ENCODE results near the gene TTC27. TPM values are rescaled to one million over a fixed set of nuclear protein-coding genes. Genes with fewer than 3 reads are reported as not detected.

TTC27 gene
- total and polyA plus RNA-seq, 2 experiments from 2014 or later, result 12.6 to 13.7 TPM

DNA sequence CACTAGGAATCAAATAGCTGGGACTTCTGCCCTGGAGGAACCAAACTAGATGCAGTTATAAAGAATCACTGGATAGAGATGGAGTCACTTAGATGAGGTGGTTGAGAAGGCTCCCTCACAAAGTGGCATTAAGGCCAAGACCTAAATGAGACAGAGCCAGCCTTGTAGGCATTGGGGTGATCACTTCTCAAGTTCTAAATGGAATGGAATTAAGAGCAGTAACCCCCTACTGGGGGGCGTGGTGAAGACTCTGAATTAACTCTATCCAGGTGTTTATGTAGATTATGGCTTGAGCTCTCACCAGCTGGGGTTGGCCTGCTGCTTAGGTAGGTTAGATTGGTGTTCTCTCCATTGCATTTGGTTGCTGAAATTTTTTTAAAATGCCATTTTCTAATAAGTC lies 71.3 kb downstream of the TTC27 start:
- Histone ChIP-seq H4K20me1 (ENCODE audit: insufficient read depth) (no peaks in the 10 kb centered on the region), H3K27me3 (replicated peaks; ENCODE audit: insufficient read depth) (no peaks in the 10 kb centered on the region), H3K4me3 (no peak overlapping the region), H3K9me2 (ENCODE audit: insufficient read depth) (no peaks in the 10 kb centered on the region), H3K27ac (no peak overlapping the region), H3F3A (ENCODE audit: insufficient read depth) (peaks cover 11% of the 10 kb centered on the region), H3K36me3 (ENCODE audit: low read depth) (no peaks in the 10 kb centered on the region; the same call in 1 of the 2 replicates), H2AFZ (no peak overlapping the region), H3K9me3 (ENCODE audit: low read depth) (no peaks in the 10 kb centered on the region), H3K79me2 (ENCODE audit: insufficient read depth) (no peaks in the 10 kb centered on the region), H3K9ac (no peak overlapping the region), H3K4me1 (ENCODE audit: insufficient read depth) (peaks cover 10% of the 10 kb centered on the region), H3K4me2 (ENCODE audit: unreplicated experiment) (no peak overlapping the region)
- in situ Hi-C loops (cut with MboI), result no loop called here
- TF ChIP-seq EZH2 (IDR thresholded peaks at IDR 0.05; ENCODE audit: insufficient read depth, poor library complexity, severe bottlenecking), result no peak
- TF ChIP-seq EZH2phosphoT487 (IDR thresholded peaks at IDR 0.05; ENCODE audit: insufficient read depth, low read depth), result no peak
- DNase-seq, result no peak
- 95 to 100% methylated on average over 1 of the region's 1 CpG for WGBS, 2 experiments (ENCODE audit: low coverage in 1 of 2, low lambda C conversion rate in 2 of 2, missing lambda C conversion rate in 2 of 2)

DNA sequence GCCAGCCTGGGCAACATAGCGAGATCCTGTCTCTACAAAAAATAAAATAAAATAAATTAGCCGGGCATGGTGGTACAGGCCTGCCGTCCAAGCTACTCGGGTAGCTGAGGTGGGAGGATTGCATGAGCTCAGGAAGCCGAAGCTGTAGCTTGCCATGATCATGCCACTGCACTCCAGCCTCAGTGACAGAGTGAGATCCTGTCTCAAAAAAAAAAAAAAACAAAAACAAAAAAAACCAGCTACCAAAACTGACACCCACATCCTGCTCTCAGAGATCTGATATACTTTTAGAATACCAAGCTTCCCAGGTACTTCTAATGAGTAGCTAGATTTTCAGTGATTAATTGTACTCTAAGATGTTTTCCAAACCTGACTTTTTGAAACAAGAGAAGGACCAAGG lies 74.0 kb downstream of the TTC27 start:
- Histone ChIP-seq H3K9me3 (ENCODE audit: low read depth) (no peaks in the 10 kb centered on the region), H2AFZ (no peak overlapping the region), H3K27me3 (replicated peaks; ENCODE audit: insufficient read depth) (no peaks in the 10 kb centered on the region), H3K36me3 (ENCODE audit: low read depth) (no peaks in the 10 kb centered on the region; the same call in 1 of the 2 replicates), H3K79me2 (ENCODE audit: insufficient read depth) (no peaks in the 10 kb centered on the region), H3K4me1 (ENCODE audit: insufficient read depth) (peaks cover 9% of the 10 kb centered on the region), H4K20me1 (ENCODE audit: insufficient read depth) (no peaks in the 10 kb centered on the region), H3K9ac (no peak overlapping the region), H3K27ac (no peak overlapping the region), H3K4me3 (no peak overlapping the region), H3K4me2 (ENCODE audit: unreplicated experiment) (no peak overlapping the region), H3K9me2 (ENCODE audit: insufficient read depth) (no peaks in the 10 kb centered on the region), H3F3A (ENCODE audit: insufficient read depth) (peaks cover 8% of the 10 kb centered on the region)
- in situ Hi-C loops (cut with MboI), result no loop called here
- no peak for DNase-seq
- 94 to 97% methylated on average over 5 of the region's 5 CpGs for WGBS, 2 experiments (ENCODE audit: low coverage in 1 of 2, low lambda C conversion rate in 2 of 2, missing lambda C conversion rate in 2 of 2)
- no peak for TF ChIP-seq EZH2 (IDR thresholded peaks at IDR 0.05; ENCODE audit: insufficient read depth, poor library complexity, severe bottlenecking)
- no peak for TF ChIP-seq EZH2phosphoT487 (IDR thresholded peaks at IDR 0.05; ENCODE audit: insufficient read depth, low read depth)

DNA sequence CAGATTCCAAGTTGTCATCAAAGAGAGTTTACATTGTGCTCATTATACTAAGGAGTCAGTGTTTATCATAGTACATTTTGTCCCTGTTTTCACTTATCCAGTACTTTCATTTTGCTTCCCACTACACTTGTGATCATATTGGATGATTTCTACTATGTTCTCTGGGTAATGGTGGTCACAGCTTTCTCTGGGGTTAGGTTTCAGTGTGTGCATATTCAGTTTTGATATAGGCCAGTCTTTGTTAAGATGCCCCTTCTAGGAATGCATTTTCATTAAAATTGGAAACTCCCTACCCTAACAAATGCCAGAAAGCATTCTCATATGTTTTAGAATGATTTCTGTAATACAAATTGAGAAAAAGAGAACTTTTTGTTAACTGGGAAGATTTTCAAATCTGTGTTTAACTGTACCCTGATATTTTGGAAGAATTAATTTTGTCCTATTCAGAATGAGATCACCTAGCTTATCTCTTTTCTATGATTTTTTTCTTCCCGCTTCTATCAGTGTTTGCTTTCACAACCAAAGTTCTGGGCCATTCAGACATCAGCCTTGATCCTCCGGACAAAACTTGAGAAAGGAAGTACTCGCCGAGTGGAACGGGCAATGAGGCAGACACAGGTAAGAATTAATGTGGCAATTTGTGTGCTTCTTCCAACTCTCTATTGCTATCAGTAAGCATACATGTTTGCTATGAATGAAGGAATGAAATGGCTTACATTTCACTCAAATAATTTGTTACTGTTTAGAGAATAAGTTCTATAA lies 74.6 kb downstream of the TTC27 start:
- peaks cover 2% of the 10 kb centered on the region for H3K4me1 ChIP-seq (ENCODE audit: insufficient read depth)
- H3K4me2 ChIP-seq (ENCODE audit: unreplicated experiment), result no peak overlapping the region
- in situ Hi-C loops (cut with MboI), result no loop called here
- TF ChIP-seq EZH2phosphoT487 (IDR thresholded peaks at IDR 0.05; ENCODE audit: insufficient read depth, low read depth) (no peak), EZH2 (IDR thresholded peaks at IDR 0.05; ENCODE audit: insufficient read depth, poor library complexity, severe bottlenecking) (no peak)
- no peaks in the 10 kb centered on the region for H4K20me1 ChIP-seq (ENCODE audit: insufficient read depth)
- no peaks in the 10 kb centered on the region for H3K27me3 ChIP-seq (replicated peaks; ENCODE audit: insufficient read depth)
- peaks cover 2% of the 10 kb centered on the region for H3F3A ChIP-seq (ENCODE audit: insufficient read depth)
- H3K79me2 ChIP-seq (ENCODE audit: insufficient read depth), result no peaks in the 10 kb centered on the region
- WGBS, 2 experiments (ENCODE audit: low coverage in 1 of 2, low lambda C conversion rate in 2 of 2, missing lambda C conversion rate in 2 of 2), result 98 to 99% methylated on average over 5 of the region's 5 CpGs
- no peak overlapping the region for H3K27ac ChIP-seq
- no peak overlapping the region for H3K4me3 ChIP-seq
- H2AFZ ChIP-seq, result no peak overlapping the region
- DNase-seq, result no peak
- no peaks in the 10 kb centered on the region for H3K9me2 ChIP-seq (ENCODE audit: insufficient read depth)
- no peak overlapping the region for H3K9ac ChIP-seq
- H3K36me3 ChIP-seq (ENCODE audit: low read depth), result no peaks in the 10 kb centered on the region; the same call in 1 of the 2 replicates
- no peaks in the 10 kb centered on the region for H3K9me3 ChIP-seq (ENCODE audit: low read depth)

DNA sequence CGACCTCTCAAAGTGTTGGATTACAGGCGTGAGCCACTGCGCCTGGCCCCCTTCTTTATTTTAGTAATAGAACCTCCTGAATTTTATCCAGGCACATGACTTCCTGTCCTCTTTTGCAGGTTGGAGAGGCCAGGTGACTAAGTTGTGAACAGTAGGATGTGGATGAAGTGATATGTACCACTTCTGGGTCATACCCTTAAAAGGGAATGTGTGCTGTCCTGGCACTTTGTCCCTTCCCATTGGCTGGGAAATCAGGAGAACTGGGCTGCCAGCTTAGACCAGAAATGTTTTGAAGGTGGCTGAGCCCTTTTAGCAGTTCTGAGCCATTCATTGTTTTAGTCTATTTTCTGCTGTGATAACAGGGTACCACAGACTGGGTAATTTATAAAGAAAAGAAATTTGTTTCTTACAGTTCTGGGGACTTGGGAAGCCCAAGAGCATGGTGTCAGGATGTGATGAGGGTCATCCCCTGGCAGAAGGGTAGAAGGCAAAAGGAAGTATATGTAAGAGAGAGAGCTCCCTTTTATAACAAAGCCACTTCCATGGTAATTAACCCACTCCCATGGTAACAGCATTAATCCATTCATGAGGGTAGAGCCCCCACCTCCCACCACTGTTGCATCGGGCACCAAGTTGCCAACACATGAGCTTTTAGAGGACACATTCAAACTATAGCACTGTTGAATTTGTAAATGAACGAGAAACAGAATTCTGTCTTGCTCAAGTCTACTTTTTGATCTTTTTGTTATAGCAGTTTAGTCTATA lies 79.1 kb downstream of the TTC27 start:
- in situ Hi-C loops (cut with MboI), result no loop called here
- TF ChIP-seq EZH2 (IDR thresholded peaks at IDR 0.05; ENCODE audit: insufficient read depth, poor library complexity, severe bottlenecking) (no peak), EZH2phosphoT487 (IDR thresholded peaks at IDR 0.05; ENCODE audit: insufficient read depth, low read depth) (no peak)
- Histone ChIP-seq H3K9ac (no peak overlapping the region), H3F3A (ENCODE audit: insufficient read depth) (no peaks in the 10 kb centered on the region), H4K20me1 (ENCODE audit: insufficient read depth) (no peaks in the 10 kb centered on the region), H3K4me2 (ENCODE audit: unreplicated experiment) (no peak overlapping the region), H3K79me2 (ENCODE audit: insufficient read depth) (no peaks in the 10 kb centered on the region), H3K9me3 (ENCODE audit: low read depth) (no peaks in the 10 kb centered on the region), H3K36me3 (ENCODE audit: low read depth) (no peaks in the 10 kb centered on the region; the same call in 1 of the 2 replicates), H3K4me3 (no peak overlapping the region), H3K9me2 (ENCODE audit: insufficient read depth) (no peaks in the 10 kb centered on the region), H3K27ac (no peak overlapping the region), H2AFZ (no peak overlapping the region), H3K27me3 (replicated peaks; ENCODE audit: insufficient read depth) (no peaks in the 10 kb centered on the region), H3K4me1 (ENCODE audit: insufficient read depth) (peaks cover 8% of the 10 kb centered on the region)
- 97 to 98% methylated on average over 5 of the region's 5 CpGs for WGBS, 2 experiments (ENCODE audit: low coverage in 1 of 2, low lambda C conversion rate in 2 of 2, missing lambda C conversion rate in 2 of 2)
- DNase-seq, result no peak
